Motor neuron (in vitro differentiated cells): ENCODE measurements around the gene C1orf52. TPM values are rescaled to one million over a fixed set of nuclear protein-coding genes. Genes with fewer than 3 reads are reported as not detected.
A peak's percentile ranks its signal among the peaks of the same experiment; 100 is the strongest.

Experiments used
- ATAC-seq, 8 experiments: fragments of 200-7000 bp; cut with Tn5 transposase; replicated peaks in 6 of 8; 2 replicates each; pipeline ENCODE4 v1.8.0; 2021; ENCODE audit warnings: mild to moderate bottlenecking in 8 of 8, moderate library complexity in 8 of 8
- H3K27ac ChIP-seq, 2 donors: fragments of 250-450 bp; sonication (Bioruptor Pico); 2 replicates each; pipeline ENCODE4 v1.9.0; 2021; ENCODE audit warnings: antibody characterized with exemption in 2 of 2, mild to moderate bottlenecking in 2 of 2, moderate library complexity in 1 of 2
- H3K4me1 ChIP-seq, 2 donors: fragments of 250-450 bp; sonication (Bioruptor Pico); replicated peaks in 1 of 2; 2 replicates each; pipeline ENCODE4 v1.6.1; 2021; ENCODE audit warnings: antibody characterized with exemption in 2 of 2, mild to moderate bottlenecking in 2 of 2, moderate library complexity in 1 of 2
- H3K4me3 ChIP-seq, 5 donors: fragments of 250-450 bp; sonication (Bioruptor Pico); 2 replicates each; pipeline ENCODE4 v1.9.0; 2021; ENCODE audit warnings: antibody characterized with exemption in 5 of 5, mild to moderate bottlenecking in 5 of 5, moderate library complexity in 4 of 5
- WGBS, 10 experiments: fragments of 450-650 bp; shearing (Covaris generic); methylation state at CpG; one replicate each; pipeline ENCODE4 v1.0.0; 2022; 5-methylcytosine and 5-hydroxymethylcytosine counted together
- in situ Hi-C, 9 experiments: fragments of 400-800 bp; cut with MboI; loops; one replicate each; pipeline ENCODE4 v1.15.0; 2021; ENCODE audit warnings: low sequenced_read_pairs in 9 of 9, low pct_unique_long_range_greater_than_20kb in 2 of 9; ENCODE audit not compliant: unreplicated experiment in 9 of 9
- total RNA-seq, 8 experiments: library from RNA; unstranded; fragments of 300-600 nt; gene quantifications; 2 replicates each; pipeline versions ENCODE4 v1.2.3 to v1.2.4, GENCODE V29; 2022

Gene C1orf52
- total RNA-seq, 8 experiments from 2014 or later, result 33.8 to 95.3 (median 59.4) TPM

GRCh38 chr1:85290826-85291225 lies 31.4 kb upstream of the C1orf52 start:
- no peak overlapping the region for H3K4me3 ChIP-seq
- 85 to 100% (median 95%) methylated on average over 2 of the region's 2 CpGs; no CpG with 5 or more reads in 5 of the 10 experiments for WGBS, 10 experiments
- in situ Hi-C loops, result no loop called here
- H3K27ac ChIP-seq, result no peak overlapping the region
- peaks cover 0 to 2% of the 10 kb centered on the region in 2 donors for H3K4me1 ChIP-seq
- no peak for ATAC-seq

GRCh38 chr1:85289848-85290335 lies 30.4 kb upstream of the C1orf52 start:
- in situ Hi-C loops, result no loop called here
- Histone ChIP-seq H3K4me1 (peaks cover 0 to 2% of the 10 kb centered on the region in 2 donors), H3K27ac (no peak overlapping the region), H3K4me3 (no peak overlapping the region)
- peak in 2 of 8 experiments; percentile 24 to 51 for ATAC-seq
- WGBS, 10 experiments, result 84 to 100% (median 94%) methylated on average over 1 to 4 of the region's 4 CpGs; no CpG with 5 or more reads in 2 of the 10 experiments

GRCh38 chr1:85289207-85289847 lies 29.9 kb upstream of the C1orf52 start:
- Histone ChIP-seq H3K4me3 (no peak overlapping the region), H3K4me1 (no peaks in the 10 kb centered on the region), H3K27ac (no peak overlapping the region)
- in situ Hi-C loops, result no loop called here
- ATAC-seq, result peak in 2 of 8 experiments; percentile 98 to 99
- 0 to 96% (median 79%) methylated on average over 2 to 9 of the region's 9 CpGs; no CpG with 5 or more reads in 1 of the 10 experiments for WGBS, 10 experiments

- H3K4me3 ChIP-seq, result no peak overlapping the region
- 66 to 100% (median 75%) methylated on average over 1 to 2 of the region's 2 CpGs; no CpG with 5 or more reads in 7 of the 10 experiments for WGBS, 10 experiments
- in situ Hi-C loops, result no loop called here
- ATAC-seq, result no peak
- H3K27ac ChIP-seq, result no peak overlapping the region
- no peaks in the 10 kb centered on the region for H3K4me1 ChIP-seq
These were observed 24.7 kb upstream of the C1orf52 start for GRCh38 chr1:85284202-85284601.

GRCh38 chr1:85283475-85284199 lies 24.2 kb upstream of the C1orf52 start:
- in situ Hi-C loops, result no loop called here
- H3K4me3 ChIP-seq, result no peak overlapping the region
- no peaks in the 10 kb centered on the region for H3K4me1 ChIP-seq
- ATAC-seq, result peak; percentile 3 to 78 (median 41)
- H3K27ac ChIP-seq, result no peak overlapping the region
- 59 to 100% (median 80%) methylated on average over 1 to 8 of the region's 11 CpGs; no CpG with 5 or more reads in 3 of the 10 experiments for WGBS, 10 experiments

- in situ Hi-C loops, result no loop called here
- 50 to 83% (median 63%) methylated on average over 1 of the region's 1 CpG; no CpG with 5 or more reads in 4 of the 10 experiments for WGBS, 10 experiments
- no peak for ATAC-seq
- H3K4me1 ChIP-seq, result no peaks in the 10 kb centered on the region
- no peak overlapping the region for H3K27ac ChIP-seq
- H3K4me3 ChIP-seq, result no peak overlapping the region
These were observed 23.0 kb upstream of the C1orf52 start for GRCh38 chr1:85282424-85282823.

- 10 to 100% (median 79%) methylated on average over 1 to 4 of the region's 4 CpGs; no CpG with 5 or more reads in 1 of the 10 experiments for WGBS, 10 experiments
- in situ Hi-C loops, result no loop called here
- no peak overlapping the region for H3K27ac ChIP-seq
- ATAC-seq, result peak in 1 of 8 experiments; percentile 1
- H3K4me1 ChIP-seq, result peaks cover 3 to 5% of the 10 kb centered on the region in 2 donors
- H3K4me3 ChIP-seq, result no peak overlapping the region
These were observed 21.2 kb upstream of the C1orf52 start for GRCh38 chr1:85280636-85281035.

- Histone ChIP-seq H3K27ac (peak overlapping the region in 1 of 2 donors; percentile 78), H3K4me1 (peaks cover 12 to 14% of the 10 kb centered on the region in 2 donors), H3K4me3 (no peak overlapping the region)
- in situ Hi-C loops, result no loop called here
- 72 to 100% (median 89%) methylated on average over 1 to 5 of the region's 10 CpGs; no CpG with 5 or more reads in 2 of the 10 experiments for WGBS, 10 experiments
- no peak for ATAC-seq
These were observed 20.1 kb upstream of the C1orf52 start for GRCh38 chr1:85279458-85280080.

- in situ Hi-C loops, result no loop called here
- H3K27ac ChIP-seq, result peak overlapping the region in 1 of 2 donors; percentile 78
- WGBS, 10 experiments, result 0 to 76% (median 46%) methylated on average over 1 to 2 of the region's 2 CpGs; no CpG with 5 or more reads in 2 of the 10 experiments
- H3K4me1 ChIP-seq, result peaks cover 14 to 18% of the 10 kb centered on the region in 2 donors
- peak overlapping the region in 1 of 5 donors; percentile 5 for H3K4me3 ChIP-seq
- peak in 7 of 8 experiments; percentile 16 to 48 (median 26) for ATAC-seq
These were observed 19.4 kb upstream of the C1orf52 start for GRCh38 chr1:85278853-85279314.

- no peak for ATAC-seq
- WGBS, 10 experiments, result 65 to 100% (median 91%) methylated on average over 3 to 4 of the region's 4 CpGs
- in situ Hi-C loops, result no loop called here
- Histone ChIP-seq H3K27ac (no peak overlapping the region), H3K4me1 (peaks cover 14 to 18% of the 10 kb centered on the region in 2 donors), H3K4me3 (no peak overlapping the region)
These were observed 18.3 kb upstream of the C1orf52 start for GRCh38 chr1:85277802-85278201.

GRCh38 chr1:85276978-85277639 lies 17.6 kb upstream of the C1orf52 start:
- 7 to 92% (median 66%) methylated on average over 3 to 11 of the region's 11 CpGs for WGBS, 10 experiments
- Histone ChIP-seq H3K27ac (peak overlapping the region; percentile 12 to 47), H3K4me1 (peaks cover 14 to 18% of the 10 kb centered on the region in 2 donors), H3K4me3 (peak overlapping the region; percentile 64 to 74 (median 71))
- in situ Hi-C loops, result no loop called here
- ATAC-seq, result no peak

GRCh38 chr1:85276215-85276977 lies 16.9 kb upstream of the C1orf52 start, which contains the start of gene BCL10:
TSS of gene BCL10 (minus strand) at chr1:85276632. CDS start at chr1:85276352, 280 bp downstream.
- H3K4me1 ChIP-seq, result peaks cover 14 to 18% of the 10 kb centered on the region in 2 donors
- WGBS, 10 experiments, result 0 to 20% (median 0%) methylated on average over 1 to 35 of the region's 78 CpGs; no CpG with 5 or more reads in 4 of the 10 experiments
- peak; percentile 77 to 97 (median 96) for ATAC-seq
- in situ Hi-C loops, result no loop called here
- H3K4me3 ChIP-seq, result peak within 1 kb of the TSS; percentile 64 to 74 (median 71)
- H3K27ac ChIP-seq, result peak within 1 kb of the TSS; percentile 75 to 87
